ENCODE data around the gene EOMES.

GRCh38 chr3:27679691-27680090, 42.4 kb downstream of the EOMES start:
- TF ChIP-seq CTCF (IDR thresholded peaks at IDR 0.05) (no peak), POLR2A (IDR thresholded peaks at IDR 0.05; ENCODE audit: low read depth) (no peak)

All from esophagus muscularis mucosa (tissue), 3 donors.